Measurements from ENCODE around the gene PEAK1. TPM values are rescaled to one million over a fixed set of nuclear protein-coding genes. Genes with fewer than 3 reads are reported as not detected.
"Not testable (repeated sequence)": the region's sequence is repeated elsewhere in the genome, so short reads cannot be mapped to it uniquely, and the experiment has no call there.

PEAK1 gene
- polyA plus RNA-seq, 4 donors, result 26.6 to 30.6 (median 28.6) TPM

DNA sequence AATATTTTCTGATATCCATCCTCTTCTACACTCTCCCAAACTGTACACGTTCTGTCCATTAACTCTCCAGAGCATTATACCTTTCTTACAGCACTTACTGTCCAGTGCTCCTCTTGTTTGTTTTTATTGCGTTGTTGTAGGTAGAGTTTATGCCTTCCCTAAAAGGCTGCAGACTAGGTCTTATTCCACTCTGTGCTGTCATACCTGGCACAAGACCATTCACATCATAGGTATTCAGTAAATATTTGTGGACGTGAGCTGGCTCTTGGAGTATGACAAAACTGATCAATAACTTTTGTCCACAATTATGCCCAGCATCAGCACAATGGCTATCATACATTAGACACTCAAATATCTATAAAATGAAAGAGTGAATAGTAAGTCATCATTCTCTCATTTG is 5.2 kb upstream of the PEAK1 start:
- DNase-seq (ENCODE audit: low read depth in 4 of 4, low spot score in 3 of 4), result no peak

DNA sequence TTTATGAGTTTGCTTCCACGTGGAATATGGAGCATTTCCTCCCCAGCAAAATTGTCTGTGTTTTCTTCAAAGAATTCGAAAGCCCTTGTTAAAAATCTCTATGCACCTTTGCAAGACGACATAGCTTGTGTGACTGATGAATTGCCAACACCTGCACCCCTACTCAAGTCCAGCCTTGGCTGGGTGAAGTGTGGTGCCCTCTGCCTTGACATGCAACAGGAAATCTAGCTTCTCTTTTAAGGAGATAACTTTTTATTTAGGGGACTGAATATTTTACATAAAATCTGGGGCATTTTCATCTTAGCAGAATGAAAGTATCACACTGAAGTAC is 1.4 kb upstream of the PEAK1 start:
- no peak for DNase-seq (ENCODE audit: low read depth in 4 of 4, low spot score in 3 of 4)

DNA sequence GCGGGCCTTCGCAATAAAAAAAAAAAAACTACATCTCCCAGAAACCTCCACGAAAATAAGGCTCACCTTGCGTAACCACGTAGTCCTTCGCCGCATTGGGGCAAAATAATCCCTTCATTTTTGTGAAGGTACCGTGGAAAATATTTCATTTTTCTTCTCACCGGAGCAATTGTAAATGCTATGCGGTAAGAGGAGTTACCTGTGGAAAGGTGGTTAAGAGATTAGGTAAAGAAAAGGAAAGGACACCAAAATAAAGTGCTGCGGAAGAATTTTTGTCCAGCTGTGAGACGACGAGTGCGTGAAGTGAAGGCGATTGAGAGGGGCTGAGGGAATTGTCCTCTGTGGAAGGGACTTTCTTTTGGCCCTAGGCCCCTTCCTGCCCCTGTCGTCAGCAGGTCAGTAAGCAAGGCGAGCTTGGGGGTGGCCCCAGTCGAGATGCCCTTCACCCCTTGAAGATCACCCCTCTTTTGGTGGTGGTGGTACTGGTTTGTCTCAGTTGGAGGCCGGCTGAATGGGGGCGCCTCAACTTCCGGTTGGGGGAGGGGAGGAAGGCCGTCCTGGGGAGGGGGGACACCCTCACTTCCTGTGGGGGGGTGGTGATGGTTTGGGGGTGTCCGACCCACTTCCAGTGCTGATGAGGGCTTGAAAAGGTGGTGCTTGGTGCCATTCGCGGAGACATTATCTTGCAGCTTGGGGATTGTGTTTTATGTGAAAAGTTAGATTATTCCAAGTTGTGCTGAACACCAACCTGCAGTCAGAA is 886 bp upstream of the PEAK1 start, which contains the start of gene HMG20A:
Gene HMG20A, plus strand, starts transcription at position 279 of the 760 bp plus-strand sequence. CDS start 37,520 bp downstream, outside the sequence.
- DNase-seq (ENCODE audit: low read depth in 4 of 4, low spot score in 3 of 4), result peak; percentile 65 to 91 (median 82)

DNA sequence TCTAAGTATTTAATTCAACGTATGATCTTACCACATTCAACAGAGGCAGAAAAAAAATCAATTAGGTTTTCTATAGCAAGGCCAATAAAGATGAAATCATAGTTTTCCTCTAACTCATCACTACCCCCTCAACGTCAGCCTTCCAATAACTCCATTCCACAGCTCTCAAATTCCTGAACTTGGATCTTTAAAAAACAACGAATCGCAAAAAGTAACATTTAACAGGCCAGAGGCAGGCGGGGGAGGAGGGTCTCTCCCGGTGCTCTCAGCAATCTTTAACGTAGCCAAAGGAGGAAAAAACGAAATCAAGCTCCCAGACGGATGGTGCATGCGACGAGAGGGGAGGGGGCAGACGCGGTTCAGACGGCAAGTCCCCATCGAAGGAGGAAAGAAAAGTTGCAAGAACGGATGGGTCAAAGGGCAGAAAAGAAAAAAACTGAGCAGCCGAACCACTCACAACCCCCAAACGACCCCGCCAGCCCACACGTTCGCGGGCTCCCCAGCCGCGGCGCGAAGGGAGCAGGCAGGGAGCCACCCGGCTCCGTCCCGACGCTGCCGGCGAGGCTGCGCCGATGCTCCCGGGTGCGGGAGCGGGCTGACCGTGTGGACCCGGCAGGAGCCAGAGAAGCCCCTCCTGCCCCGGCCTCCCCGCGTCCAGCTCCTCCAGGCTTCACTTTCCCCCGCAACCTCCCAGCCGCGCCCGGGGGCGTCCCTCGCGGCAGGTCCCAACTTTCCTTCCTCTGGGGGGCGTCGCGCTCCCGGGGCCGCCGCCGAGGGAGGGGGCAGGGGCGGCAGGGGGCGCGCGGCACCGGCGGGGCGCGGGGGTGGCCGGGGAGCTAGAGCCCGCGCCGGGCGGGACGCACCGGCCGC is 703 bp downstream of the PEAK1 start:
- DNase-seq (ENCODE audit: low read depth in 4 of 4, low spot score in 3 of 4), result peak; percentile 14 to 52 (median 28)

DNA sequence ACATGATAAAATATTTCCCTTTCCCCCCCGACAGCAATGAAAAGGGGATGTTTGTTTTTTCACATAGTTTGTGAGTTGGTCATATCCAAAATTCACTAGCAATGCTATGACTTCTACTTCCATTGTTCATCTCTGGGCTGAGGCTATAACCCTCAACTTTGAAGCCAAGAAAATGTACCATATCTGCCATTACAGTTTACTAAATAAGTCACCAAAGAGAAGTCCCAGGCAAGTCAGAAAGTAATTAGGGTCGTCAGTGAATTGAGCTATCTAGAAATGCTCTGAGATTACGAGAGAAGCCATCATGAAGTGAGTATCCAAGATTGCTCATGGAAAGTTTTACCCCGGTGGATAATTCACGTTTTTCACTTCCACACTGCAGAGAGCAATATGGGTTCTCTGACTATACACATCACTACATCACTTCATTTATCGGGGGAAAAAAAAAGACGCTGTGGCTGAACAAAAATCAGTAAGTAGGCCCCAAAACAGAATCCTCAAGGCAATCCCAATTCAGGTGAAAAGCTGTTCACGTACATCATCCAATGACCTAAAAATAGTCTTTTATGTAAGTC is 1.4 kb downstream of the PEAK1 start:
- DNase-seq (ENCODE audit: low read depth in 4 of 4, low spot score in 3 of 4), result no peak

DNA sequence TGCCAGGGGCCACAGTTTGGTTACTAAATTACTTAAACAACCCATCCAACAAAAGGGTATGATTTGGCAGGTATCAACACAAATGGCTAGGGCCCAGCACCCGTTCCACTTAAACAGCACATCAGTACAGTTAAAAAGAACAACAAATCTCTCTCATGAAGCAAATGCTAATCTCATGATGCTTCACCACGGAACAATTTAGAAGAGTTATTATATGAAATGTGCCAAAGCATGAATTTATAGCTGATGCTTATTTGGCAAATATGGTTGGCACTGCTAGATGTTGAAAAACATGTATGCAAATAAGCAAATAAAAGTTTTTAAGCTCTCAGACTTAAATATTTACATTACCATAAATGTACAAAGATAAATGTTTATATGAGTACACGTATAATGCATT is 2.3 kb downstream of the PEAK1 start:
- DNase-seq (ENCODE audit: low read depth in 4 of 4, low spot score in 3 of 4), result no peak

DNA sequence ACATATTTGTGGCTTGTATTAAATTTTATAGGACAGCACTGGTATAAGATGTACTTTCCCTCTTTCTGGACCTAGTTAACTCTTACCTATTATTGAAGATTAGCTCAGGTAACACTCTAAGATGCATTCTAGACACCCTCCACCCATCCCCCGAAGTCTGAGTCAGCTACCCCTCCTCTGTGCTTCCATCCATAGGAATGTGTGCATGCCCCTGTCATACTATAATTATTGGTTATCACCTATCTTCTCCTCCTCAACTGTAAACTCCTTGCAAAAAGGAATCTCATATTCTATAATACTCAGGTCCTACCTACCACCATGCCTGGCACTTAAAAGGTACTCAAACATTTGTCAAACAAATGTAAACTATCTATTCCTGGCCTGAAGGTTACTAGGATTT is 3.0 kb downstream of the PEAK1 start:
- DNase-seq (ENCODE audit: low read depth in 4 of 4, low spot score in 3 of 4), result no peak

DNA sequence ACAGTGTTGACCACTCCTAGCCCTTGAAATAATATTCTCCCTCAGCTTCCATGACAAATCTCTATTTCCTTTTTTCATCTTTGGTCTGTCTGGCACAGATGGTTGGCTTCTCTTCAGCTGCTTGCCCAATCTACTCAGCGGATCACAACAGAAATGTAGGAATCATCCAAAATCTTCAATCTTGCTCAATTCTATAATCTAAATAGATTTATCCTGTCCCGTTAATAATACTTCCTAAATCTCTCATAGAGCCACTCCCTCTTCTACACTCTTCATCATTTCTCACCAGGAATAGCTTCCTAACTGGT is 3.8 kb downstream of the PEAK1 start:
- no peak for DNase-seq (ENCODE audit: low read depth in 4 of 4, low spot score in 3 of 4)

DNA sequence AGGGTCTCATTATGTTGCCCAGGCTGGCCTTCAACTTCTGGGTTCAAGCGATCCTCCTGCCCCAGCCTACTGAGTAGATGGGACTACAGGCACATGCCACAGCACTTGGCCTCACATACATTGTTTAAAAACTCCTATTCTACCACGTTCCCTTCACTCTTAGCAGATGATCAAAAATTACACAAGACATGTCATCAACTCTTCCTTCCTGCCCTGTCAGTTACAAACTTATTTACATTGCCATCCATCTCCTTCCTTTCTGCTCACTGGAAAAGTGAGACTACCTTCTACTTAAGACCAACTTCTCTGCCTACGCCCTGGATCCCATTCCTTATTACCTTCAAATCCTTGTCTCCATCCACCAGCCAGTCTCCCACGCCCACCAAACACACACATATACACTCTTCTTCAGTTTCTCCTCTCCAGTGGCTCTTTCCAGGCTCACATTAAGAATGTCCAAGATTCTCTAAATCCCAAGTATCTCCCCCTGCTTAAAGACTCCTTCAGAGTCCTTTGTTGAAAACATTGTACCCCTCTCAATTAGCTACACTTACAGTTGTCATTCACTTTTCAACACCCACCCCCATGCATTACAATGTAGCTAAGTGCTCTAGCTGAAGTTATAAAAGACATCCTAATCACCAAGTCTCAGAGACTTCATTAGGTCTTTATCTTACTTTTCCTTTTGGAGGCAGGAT is 4.3 kb downstream of the PEAK1 start:
- no peak for DNase-seq (ENCODE audit: low read depth in 4 of 4, low spot score in 3 of 4)

DNA sequence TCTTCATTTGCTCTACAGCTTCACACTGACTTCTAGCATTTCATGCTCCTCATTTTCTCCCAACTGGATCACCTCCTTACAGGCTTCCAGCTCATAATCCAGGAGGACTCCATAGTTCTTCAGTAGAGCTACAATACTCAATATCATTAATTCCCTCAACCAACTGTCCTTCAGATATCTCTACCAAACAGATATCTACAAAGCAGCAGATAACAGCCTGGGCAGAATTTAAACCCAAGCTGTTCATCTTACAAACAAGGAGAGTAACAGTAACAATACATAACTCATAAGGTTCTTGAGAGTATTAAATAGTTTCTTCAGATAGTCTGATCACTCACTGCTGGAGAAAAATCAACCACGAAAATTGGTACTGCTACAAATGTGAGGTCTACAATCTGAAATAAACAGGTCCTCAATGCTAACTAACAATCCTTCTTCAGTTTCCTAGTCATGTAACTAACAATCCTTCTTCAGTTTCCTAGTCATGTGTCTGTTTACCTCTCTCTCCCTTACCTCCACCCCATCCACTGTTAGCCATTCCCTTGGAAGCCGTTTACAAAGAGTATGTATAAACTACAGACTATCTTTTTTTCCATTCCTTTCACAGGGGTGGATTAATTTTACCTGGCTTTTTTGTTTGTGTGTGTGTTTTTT is 5.0 kb downstream of the PEAK1 start:
- DNase-seq (ENCODE audit: low read depth in 4 of 4, low spot score in 3 of 4), result no peak

DNA sequence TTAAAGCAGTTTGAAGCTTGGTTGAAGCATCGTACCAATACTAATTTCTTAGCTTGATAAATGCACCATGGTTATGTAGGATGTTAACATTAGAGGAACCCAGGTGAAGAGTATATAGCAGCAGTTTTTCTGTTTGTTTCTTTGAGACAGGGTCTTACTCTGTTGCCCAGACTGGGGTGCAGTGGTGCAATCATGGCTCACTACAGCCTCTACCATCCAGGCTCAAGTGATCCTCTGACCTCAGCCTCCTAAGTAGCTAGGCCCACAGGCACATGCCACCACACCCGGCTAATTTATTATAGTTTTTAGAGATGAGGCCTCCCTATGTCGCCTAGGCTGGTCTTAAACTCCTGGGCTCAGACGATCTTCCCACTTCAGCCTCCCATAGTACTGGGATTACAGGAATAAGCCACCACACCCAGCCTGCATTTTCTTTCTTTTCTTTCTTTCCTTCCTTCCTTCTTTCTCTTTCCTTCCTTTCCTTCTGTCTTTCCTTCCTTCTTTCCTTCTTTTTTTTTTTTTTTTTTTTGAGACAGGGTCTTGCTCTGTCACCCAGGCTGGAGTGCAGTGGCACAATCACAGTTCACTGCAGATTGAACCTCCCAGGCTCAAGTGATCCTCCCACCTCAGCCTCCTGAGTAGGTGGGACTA is 6.1 kb downstream of the PEAK1 start:
- DNase-seq (ENCODE audit: low read depth in 4 of 4, low spot score in 3 of 4), result no peak

DNA sequence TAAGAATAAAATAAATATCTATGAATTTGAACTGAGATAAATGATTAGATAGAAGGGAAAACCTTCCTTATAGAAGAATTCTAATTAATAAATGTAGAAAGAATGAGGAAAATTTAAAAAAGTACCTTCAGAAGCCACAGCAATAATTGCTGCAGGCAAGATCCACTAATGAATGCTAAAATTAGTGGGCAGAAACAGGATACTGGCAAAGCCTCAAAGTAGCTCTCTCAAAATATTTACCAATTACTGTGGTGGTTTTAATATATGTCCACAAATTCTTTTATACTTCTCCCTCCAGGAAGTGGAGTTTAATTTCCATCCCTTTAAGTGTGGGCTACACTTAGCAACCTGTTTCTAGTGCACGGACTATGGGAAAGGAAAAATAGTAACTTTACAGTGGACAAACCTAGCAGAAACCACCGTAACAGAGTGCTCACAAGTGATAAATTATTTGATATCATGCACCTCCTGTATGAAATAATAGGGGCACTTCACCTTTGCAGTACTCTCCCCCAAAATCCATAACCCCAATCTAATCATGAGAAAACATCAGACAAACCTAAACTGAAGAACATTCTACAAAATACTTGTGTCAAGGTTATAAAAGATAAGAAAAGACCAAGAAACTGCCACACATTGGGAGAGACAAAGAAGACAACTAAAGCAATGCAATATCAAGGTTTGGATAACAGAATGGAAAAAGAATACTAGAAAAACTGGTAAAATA is 6.8 kb downstream of the PEAK1 start:
- DNase-seq (ENCODE audit: low read depth in 4 of 4, low spot score in 3 of 4), result no peak

DNA sequence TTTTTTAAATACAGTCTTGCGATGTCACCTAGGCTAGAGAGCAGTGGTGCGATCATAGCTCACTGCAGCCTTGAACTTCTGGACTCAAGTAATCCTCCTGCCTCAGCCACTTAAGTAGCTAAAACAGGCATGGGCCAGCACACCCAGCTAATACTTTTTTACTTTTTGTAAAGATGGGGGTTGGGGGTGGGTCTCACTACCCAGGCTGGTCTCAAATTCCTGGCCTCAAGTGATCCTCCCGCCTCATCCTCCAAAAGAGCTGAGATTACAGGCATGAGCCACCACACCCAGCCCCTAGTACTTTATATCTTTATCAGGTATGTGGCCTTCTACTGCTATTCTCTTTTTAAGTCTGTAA is 8.3 kb downstream of the PEAK1 start:
- no peak for DNase-seq (ENCODE audit: low read depth in 4 of 4, low spot score in 3 of 4)

DNA sequence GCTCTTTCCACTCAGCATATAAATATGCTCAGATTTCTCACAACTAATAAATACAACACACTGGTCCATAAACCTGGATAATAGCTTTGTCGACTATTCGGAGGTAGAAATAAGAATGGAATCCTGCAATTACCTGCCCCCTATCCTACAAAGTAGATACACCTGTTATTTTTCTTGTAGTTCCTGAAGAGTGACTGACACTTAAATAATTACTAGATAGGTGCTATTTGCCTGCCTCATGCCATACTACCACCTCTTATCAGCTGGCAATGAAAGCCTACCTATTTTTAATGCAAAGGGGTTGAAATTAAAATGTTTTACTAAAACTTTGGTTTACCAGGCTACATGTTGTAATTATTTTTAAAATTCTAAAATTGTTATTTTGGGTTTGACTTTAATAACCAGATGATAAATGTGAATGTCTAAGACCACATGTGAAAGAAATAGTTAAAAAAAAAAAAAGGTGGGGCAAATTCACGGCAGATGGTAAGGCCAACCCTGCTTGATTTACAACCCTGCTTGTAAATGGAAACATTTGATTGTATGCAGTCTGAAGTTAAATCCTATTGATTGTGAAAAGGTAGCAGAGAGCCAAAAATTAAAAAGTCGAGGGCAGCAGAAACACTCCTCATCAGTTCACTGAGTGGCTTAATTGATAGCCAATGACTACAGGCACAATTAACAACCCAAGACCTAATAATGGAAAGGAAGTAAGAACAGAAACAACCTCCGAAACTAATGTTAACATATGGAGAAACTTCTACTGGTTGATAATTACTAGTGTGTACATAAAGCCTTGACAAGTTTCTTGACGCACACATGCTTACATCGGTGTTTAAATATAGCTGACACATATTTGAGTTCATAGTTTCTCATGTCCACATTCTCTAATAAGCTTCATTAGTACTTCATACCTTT is 8.9 kb downstream of the PEAK1 start:
- no peak for DNase-seq (ENCODE audit: low read depth in 4 of 4, low spot score in 3 of 4)

DNA sequence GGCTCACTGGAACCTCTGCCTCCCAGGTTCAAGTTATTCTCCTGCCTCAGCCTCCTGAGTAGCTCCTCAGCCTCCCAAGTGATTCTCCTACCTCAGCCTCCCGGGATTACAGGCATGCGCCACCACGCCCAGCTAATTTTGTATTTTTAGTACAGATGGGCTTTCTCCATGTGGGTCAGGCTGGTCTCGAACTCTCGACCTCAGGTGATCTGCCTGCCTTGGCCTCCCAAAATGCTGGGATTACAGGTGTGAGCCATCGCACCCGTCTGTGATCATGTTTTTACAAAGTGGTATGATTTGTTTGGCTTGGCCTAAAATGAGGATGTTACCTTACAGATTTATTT is 9.8 kb downstream of the PEAK1 start:
- DNase-seq (ENCODE audit: low read depth in 4 of 4, low spot score in 3 of 4), result not testable (repeated sequence)

DNA sequence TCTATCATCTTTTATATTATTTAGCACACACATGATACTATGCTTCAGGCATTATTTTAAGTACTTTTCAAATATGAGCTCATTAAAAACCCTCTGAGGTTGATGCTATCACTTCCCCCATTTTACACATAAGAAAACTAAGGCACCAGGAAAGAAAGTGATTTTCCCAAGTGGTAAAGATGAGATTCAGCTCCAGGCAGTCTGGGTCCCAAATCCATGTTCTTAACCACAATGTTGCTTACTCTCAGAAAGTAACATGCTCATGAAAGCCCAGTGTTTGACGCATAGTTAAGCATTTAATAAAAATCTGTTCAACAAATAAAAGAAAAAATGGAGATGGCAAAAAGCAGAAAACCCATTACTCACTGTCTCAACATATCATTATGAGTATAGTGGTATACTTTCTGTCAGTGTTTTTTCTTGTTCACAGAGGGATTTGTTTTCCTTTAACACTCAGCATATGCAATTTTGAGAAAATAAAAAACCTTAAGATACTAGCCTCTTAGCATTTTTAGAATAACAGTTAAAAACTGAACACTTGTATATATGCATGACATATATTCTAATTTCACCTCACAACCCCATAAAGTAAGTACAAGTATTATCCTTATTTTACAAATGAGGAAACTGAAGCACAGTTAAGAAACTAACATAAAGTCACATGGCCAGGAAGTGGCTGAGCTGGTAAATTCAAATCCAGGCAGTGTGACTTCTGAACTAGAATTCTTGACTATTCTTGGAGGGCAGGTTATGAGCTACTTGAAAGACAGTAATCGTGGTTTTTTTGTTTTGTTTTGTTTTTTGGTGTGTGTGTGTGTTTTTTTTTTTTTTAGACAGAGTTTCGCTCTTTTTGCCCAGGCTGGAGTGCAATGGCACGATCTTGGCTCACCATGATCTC is 10.4 kb downstream of the PEAK1 start:
- DNase-seq (ENCODE audit: low read depth in 4 of 4, low spot score in 3 of 4), result no peak

DNA sequence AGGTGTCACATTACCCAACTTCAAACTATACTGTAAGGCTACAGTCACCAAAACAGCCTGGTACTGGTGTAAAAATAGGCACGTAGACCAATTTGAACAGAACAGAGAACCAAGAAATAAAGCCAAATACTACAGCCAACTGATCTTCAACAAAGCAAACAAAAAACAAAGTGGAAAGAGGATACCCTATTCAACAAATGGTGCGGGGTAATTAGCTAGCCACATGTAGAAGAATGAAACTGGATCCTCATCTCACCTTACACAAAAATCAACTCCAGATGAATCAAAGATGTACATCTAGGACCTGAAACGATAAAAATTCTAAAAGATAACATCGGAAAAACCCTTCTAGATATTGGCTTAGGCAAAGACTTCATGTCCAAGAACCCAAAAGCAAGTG is 13.1 kb downstream of the PEAK1 start:
- no peak for DNase-seq (ENCODE audit: low read depth in 4 of 4, low spot score in 3 of 4)

Measured in right renal pelvis (tissue), 4 donors.